ENCODE measurements around the gene ST6GALNAC2.
"Not testable (repeated sequence)": the region's sequence is repeated elsewhere in the genome, so short reads cannot be mapped to it uniquely, and the experiment has no call there.

Gene ST6GALNAC2

DNA sequence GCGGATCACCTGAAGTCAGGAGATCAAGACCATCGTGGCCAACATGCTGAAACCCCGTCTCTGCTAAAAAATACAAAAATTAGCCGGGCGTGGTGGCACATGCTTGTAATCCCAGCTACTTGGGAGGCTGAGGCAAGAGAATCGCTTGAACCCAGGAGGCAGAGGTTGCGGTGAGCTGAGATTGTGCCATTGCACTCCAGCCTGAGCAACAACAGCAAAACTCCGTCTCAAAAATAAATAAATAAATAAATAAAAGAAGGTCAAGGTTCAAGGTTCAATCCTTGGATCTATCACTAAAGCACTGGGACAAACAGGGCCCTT lies 60.2 kb downstream of the ST6GALNAC2 start:
- not testable (repeated sequence) for DNase-seq

DNA sequence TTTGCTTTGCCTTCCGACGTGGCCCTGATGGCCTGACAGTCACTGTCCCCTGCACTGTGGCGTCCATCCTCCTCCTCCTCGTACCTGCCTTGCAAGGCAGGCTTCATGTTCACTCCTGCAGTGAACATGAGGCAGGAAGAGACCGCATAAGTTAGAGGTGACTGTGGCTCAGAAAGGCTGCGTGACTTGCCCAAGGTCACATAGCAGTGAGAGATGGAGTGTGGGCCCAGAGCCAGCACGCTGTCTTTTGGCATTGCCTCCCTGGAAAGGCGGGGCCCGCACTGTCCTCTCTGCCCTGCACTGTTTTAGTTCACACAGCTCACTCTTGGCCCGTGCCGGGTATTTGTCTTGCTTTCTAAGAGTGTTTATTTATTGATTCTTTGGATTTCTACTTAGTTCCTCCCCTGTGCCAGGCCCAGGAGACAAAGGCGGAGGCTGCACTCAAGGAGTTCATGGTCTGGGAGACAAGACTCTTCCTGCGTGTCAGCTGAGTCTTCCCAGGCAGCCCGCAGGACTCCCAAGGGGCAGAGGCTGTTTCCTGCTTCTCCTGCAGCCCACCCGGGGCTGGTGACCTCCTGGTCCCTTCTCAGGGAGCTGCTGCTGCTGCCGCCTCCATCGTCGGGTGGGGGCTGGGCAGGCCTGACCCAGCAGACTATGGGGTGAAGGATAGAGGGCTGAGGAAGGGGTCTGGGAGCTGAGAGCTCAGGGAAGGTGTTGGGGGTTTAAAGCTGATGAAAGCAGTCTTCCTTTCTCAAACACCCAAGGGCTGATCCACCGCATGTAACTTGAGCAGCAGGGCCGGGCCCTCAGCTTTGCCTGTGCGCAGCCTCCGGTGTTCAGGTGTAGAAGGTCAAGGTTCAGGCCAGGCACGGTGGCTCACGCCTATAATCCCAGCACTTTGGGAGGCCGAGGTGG lies 60.8 kb downstream of the ST6GALNAC2 start:
- DNase-seq = no peak

DNA sequence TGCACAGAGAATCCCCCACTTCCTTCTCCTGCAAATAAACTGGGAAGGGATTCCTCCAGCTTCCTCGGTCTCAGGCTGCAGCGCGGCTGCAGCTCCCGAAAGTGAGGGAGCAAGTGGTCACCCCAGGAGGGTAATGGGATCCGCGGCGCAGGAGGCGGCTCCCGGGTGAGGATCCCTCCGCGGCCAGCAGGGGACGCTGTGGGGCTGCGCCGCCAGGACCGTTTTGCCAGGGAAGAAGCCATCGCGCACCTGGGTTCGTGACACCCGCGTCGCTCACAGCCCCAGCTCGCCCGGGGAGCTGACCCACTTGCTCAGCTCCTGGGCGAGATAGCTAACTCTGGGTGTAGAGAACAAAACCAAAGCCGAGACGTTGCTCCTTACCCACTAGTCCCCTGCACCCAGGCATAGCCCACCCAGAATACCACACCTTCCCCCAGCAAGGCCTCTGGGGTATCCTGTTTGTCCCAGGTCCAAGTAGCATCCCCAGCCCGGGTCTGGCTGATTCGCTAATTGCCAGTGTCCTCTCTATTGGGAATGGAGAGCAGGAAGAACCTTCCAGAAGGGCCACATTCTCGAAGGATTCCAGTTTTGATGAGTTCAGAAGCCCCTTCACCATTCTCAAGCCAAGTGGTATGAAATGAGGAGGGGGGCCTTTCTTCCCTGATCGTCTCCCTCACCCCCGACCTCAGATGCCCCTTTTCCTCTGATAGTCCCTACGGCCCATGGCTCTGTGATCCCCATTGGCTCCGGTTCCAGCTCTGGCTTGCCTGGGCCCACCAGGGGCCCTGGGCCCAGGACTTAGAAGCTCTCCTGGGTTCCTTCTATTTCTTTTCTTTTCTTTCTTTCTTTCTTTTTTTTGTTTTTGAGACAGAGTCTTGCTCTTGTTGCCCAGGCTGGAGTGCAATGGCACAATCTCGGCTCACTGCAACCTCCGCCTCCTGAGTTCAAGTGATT lies 62.3 kb downstream of the ST6GALNAC2 start:
- peak; percentile 79 to 84 for DNase-seq

- DNase-seq = not testable (repeated sequence)
Measured at GRCh38 chr17:76521683-76522082, 64.0 kb downstream of the ST6GALNAC2 start.

DNA sequence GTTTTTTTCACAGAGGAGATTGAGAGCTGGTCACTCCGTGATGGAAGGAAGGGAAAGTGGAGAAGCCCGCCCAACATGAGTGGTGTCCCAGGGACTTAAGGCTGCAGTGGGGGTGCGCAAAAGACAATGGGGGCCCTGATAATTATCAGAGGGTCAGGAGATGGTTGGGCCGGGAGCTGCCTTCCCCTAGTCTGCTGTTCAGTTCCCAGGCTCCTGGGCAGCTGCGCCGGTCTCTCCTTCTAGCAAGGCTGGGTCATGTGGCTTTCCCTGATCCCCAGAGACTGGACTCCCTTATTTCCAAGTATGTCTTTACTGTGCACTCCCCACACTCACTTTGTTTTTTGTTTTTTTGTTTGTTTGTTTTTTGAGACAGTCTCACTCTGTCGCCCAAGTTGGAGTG lies 64.4 kb downstream of the ST6GALNAC2 start:
- no peak for DNase-seq

DNA sequence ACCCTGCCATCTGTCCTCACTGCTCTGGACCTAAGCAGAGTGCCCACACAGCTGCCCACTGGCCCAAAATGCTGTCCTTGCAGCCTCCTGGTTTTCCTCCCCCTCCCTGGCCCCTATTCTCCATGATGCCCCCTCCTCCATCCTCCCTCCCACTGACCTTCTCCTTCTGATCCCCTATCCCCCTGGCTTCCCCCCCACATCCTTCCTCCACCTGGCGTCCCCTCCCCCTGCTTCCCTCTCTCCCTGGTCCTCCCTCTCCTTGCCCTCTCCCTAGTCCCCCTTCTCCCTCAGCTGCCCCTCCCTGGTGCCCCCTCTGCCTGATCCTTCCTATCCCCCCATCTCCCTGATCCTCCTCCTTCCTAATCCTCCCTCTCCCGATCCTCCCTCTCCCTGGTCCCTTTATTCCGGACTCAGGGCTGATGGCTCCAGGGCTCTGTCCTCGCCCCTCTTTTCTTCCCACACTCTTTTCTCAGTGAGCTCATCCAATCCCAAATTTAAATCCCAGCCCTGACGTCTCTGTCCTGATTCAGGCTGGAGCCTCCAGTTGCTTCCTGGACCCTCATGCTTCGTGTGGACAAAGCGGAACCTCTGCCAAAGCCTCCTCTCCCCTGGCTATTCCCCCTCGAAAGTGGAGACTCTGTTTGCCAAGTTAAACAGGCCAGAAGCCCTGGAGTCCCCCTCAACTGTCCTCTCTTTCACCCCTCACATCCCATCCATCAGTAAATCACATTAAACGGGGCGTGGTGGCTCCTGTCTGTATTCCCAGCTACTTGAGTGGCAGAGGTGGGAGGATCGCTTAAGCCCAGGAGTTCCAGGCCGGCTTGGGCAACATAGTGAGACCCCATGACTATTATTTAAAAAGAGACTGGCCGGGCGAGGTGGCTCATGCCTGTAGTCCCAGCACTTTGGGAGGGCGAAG lies 66.4 kb downstream of the ST6GALNAC2 start:
- no peak for DNase-seq

- no peak for DNase-seq
Measured at GRCh38 chr17:76517638-76518038, 68.0 kb downstream of the ST6GALNAC2 start.

Data from CD4-positive, alpha-beta T cell treated with Interferon alpha-2 for 1 hour (primary cell).